NB4 (cell line): ENCODE measurements around the gene AIDA.

Source experiments
- POLR2A ChIP-seq: IDR thresholded peaks from 2 replicates; pipeline ENCODE4 v1.6.1; 2011; ENCODE audit warnings: mild to moderate bottlenecking; ENCODE audit not compliant: insufficient read length; ENCODE audit errors: extremely low read depth
- TF ChIP-seq, protein P1 (sequence below): IDR thresholded peaks from one replicate; pipeline ENCODE4 v1.5.1; 2012; ENCODE audit warnings: low read depth, low read length

DNA sequence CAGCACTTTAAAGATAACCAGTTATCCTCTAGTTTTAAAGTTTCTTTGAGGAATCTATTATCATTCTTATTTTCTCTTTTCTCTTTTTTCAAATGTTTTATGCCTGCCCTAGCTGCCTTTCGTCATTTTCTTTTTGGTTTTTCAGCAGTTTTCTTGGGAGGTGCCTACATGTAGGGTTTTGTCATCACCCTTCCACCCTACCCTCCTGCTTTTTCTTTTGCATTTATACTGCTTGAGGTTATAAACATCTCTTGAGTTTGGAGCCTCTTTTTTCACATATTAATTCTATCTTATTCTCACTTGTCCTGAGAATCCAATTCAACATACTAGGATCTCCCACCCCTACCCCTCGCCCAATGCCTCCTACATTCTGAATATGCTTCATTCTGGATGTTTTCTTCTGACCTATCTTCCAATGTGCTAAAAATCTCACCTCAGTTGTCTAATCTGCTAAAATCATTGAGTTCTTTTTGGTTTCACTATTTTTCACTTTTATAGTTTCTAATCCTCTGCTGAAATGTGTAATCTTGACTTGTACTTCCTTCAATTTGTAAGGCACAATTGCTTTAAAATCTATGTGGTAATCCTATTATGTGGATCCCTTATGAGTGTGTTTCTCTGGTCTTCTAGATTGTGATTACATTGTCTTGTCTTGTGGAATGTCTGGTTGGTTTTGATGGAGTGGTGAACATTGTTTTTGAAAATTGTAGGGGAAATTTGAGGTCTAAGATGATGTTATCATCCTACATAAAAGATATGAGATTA is 55.7 kb downstream of the AIDA start:
- TF ChIP-seq POLR2A: no peak
- TF ChIP-seq, protein P1, sequence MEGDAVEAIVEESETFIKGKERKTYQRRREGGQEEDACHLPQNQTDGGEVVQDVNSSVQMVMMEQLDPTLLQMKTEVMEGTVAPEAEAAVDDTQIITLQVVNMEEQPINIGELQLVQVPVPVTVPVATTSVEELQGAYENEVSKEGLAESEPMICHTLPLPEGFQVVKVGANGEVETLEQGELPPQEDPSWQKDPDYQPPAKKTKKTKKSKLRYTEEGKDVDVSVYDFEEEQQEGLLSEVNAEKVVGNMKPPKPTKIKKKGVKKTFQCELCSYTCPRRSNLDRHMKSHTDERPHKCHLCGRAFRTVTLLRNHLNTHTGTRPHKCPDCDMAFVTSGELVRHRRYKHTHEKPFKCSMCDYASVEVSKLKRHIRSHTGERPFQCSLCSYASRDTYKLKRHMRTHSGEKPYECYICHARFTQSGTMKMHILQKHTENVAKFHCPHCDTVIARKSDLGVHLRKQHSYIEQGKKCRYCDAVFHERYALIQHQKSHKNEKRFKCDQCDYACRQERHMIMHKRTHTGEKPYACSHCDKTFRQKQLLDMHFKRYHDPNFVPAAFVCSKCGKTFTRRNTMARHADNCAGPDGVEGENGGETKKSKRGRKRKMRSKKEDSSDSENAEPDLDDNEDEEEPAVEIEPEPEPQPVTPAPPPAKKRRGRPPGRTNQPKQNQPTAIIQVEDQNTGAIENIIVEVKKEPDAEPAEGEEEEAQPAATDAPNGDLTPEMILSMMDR: no peak
